Pons (tissue), 1 donor: ENCODE results near the gene NUDT21.
"Not testable (repeated sequence)": the region's sequence is repeated elsewhere in the genome, so short reads cannot be mapped to it uniquely, and the experiment has no call there.

Experiments used
- DNase-seq: peaks from one replicate; pipeline ENCODE4 v3.0.0-alpha.2; 2016; ENCODE audit warnings: low spot score

The NUDT21 gene

DNA sequence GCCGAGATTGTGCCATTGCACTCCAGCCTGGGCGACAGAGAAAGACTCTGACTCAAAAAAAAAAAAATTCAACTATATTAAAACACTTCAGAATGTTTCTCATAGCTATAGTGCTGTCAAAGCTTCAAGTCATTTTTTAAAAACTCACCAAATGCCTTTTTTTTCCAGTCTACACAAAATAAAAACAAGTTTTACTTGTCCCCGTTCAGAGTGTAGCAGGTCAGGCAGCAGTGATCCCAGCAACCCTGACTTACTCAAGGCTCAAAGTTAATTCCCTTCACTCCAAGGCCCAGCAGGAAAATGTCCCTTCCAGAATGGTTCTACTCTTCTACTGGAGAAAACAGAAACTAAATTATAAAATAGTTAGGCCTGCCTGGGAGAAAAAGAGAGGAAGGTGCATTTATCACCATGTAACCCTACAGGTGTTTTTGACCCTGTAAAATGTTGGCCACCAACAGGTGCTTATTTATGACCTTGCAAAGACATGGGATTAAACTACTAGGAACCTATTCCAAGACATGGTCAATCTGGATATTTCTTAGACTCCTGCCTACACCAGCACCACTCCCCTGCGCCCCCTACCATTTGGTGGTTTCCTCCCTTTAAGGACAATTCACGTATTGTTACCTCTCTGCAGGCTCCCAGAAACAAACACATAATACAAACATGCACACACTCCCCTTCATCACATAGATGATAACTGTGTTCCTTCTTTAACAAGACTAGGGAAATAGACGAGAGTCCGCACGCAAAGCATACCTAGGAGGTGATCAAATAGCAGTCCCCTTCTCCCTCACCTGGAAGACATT, 31.2 kb downstream of the NUDT21 start:
- no peak for DNase-seq

DNA sequence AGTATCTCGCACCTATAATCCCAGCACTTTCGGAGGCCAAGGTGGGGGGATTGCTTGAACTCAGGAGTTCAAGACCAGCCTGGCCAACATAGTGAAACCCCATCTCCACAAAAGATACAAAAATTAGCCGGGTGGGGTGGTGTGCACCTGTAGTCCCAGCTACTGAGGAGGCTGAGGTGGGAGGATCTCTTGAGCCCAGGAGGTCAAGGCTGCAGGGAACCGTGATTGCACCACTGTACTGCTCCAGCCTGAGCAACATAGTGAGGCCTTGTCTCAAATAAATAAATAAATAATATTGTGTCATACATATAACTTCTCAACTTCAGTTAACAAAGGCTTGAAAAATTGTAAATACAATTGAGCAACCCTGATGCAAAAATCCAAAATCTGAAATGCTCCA, 34.0 kb downstream of the NUDT21 start:
- no peak for DNase-seq

GRCh38 chr16:56415875-56416274, 35.3 kb downstream of the NUDT21 start:
- no peak for DNase-seq

GRCh38 chr16:56414366-56414765, 36.8 kb downstream of the NUDT21 start:
- DNase-seq = no peak

DNA sequence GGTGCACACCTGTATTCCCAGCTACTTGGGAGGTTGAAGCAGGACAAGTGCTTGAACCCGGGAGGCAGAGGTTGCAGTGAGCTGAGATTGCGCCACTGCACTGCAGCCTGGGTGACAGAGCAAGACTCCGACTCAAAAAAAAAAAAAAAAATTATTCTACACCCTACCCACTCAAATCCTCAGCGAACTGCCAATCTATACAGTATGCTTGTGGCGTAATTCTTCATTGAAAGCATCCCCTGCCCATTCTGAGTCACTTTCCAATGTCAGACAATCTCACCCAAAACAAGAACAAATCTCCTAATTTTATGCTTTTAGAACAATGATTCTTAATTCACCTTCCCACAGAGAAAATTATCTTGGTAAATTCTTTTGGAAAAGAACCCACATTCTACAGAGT, 37.8 kb downstream of the NUDT21 start:
- no peak for DNase-seq

- no peak for DNase-seq
These were observed 39.5 kb downstream of the NUDT21 start for GRCh38 chr16:56411624-56412023.

DNA sequence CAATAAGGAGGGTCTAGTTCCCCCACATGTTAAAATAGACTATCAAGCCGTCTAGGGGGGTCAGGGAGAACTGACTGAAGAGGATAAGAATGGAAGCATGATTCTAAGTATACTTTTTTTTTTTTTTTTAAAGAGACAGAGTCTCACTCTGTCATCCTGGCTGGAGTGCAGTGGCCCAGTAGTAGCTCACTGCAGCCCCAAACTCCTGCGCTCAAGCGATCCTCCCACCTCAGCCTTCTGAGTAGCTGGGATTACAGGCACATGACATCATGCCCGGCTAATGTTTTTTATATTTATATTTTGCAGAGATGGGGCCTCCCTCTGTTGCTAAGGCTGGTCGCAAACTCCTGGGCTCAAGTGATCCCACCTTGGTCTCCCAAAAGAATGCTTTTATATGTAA, 40.0 kb downstream of the NUDT21 start:
- DNase-seq = no peak

DNA sequence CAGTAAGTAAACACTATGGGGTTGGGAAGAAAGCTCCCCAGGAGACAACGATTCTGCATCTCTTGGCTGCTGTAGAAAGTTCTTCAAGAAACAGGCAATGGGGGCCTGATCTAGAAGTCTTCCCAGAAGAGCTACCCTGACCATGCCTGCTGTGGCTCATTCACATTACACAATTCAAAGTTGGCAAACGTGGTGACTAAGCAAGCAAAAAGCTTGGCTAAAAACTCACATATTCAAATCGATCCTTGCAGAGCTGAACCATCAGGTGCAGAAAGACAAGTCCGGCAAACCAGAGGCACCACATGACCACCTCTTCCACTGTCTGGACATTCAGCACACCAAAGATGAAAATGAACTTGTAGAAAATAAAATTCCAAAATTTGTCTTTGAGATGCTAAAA, 41.9 kb downstream of the NUDT21 start:
- no peak for DNase-seq

GRCh38 chr16:56408379-56409098, 42.6 kb downstream of the NUDT21 start:
- no peak for DNase-seq

DNA sequence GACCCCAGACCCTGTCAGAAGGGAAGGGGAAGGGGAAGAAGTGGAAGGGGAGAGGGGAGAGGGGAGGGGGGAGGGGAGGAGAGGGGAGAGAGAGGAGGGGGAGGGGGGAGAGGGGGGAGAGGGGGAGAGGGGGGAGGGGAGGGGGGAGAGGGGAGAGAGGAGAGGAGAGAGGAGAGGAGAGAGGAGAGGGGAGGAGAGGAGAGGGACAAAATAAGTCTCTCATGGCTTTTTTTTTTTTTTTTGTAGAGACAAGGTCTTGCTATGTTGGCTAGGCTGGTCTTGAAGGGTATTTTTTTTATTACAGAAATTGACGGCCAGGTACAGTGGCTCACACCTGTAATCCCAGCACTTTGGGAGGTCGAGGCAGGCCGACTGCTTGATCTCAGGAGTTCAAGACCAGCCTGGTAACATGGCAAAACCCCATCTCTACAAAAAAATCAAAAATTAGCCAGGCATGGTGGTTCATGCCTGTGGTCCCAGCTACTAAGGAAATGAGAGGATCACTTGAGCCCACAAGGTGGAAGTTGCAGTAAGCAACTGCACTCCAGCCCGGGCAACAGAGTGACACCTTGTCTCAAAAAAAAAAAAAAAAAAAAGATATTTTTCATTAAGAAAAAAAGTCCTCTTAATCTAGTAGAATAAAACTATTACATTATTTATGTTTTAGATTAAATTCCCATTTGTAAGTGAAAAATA, 45.0 kb downstream of the NUDT21 start:
- no peak for DNase-seq

GRCh38 chr16:56401482-56401881, 49.6 kb downstream of the NUDT21 start:
- no peak for DNase-seq

GRCh38 chr16:56400458-56400857, 50.7 kb downstream of the NUDT21 start:
- no peak for DNase-seq

DNA sequence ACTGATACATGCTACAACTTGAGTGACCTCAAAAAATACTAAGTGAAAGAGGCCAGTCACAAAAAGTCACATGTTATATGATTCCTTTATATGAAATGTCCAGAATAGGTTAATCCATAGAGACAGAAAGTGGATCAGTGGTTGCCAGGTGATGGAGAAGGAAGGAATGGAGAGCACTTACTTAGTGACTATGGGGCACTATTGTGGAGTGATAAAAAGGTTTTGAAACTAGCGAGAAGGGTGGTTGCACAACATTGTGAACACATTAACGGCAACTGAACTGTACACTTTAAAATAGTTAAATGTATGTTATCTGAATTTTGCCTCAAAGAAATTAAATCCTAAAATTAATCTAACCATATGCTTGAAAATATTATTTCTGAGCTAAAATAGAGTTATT, 51.6 kb downstream of the NUDT21 start:
- no peak for DNase-seq

- DNase-seq = no peak
These were observed 52.1 kb downstream of the NUDT21 start for GRCh38 chr16:56399047-56399446.

- not testable (repeated sequence) for DNase-seq
These were observed 54.4 kb downstream of the NUDT21 start for GRCh38 chr16:56396724-56397123.

- DNase-seq = no peak
These were observed 61.6 kb downstream of the NUDT21 start for GRCh38 chr16:56389554-56389953.

GRCh38 chr16:56388209-56388608, 62.9 kb downstream of the NUDT21 start:
- no peak for DNase-seq

- DNase-seq = no peak
These were observed 63.7 kb downstream of the NUDT21 start for GRCh38 chr16:56387396-56387795.

DNA sequence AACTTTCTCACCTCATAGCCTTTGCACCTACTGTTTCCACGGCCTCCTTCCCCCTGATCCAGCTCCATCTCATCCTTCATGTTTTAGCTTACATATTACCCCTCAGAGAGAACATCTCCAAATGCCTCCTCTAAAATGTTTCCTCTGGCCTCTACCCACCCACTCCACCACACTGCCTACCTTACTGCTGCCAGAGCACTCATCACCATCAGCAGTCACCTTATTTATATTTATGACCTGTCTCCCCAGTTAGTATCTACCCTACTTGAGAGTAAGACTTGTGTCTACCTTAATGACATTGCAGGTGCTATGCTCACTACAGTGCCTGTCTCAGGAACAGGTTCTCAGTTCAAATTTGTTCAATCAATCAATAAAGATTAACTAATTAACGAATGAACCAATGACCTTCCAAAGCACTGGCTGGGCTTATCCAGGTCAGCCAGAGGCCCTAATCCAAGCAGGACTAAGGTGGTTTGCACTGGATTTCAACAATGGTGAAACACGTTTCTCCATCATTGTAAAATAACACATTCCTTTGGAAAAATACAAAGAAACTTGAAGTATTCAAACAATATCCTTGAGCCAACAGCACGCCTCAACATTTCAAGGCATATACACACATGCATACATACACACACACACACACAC, 66.9 kb downstream of the NUDT21 start:
- DNase-seq = no peak

DNA sequence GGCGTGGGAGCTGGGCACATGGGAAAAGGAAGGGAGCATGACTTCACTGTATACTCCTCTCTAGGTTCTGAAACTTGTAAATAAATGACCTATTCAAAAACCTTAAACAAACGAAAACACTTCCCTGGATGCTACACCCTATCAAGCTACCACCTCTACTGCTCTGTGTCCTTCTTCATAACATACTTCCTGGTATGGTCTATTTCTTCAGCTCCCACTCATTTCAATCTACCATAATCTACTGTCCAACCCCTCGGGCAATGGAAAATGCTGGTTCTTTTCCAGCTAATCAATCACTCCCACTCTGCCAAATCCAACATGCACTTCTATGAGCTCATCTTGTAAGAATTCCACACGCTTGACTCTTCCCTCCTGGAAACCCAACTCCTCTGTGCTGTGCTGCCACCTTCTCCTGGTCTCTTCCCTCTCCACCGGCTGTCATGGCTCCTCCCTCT, 68.2 kb downstream of the NUDT21 start:
- DNase-seq = no peak

DNA sequence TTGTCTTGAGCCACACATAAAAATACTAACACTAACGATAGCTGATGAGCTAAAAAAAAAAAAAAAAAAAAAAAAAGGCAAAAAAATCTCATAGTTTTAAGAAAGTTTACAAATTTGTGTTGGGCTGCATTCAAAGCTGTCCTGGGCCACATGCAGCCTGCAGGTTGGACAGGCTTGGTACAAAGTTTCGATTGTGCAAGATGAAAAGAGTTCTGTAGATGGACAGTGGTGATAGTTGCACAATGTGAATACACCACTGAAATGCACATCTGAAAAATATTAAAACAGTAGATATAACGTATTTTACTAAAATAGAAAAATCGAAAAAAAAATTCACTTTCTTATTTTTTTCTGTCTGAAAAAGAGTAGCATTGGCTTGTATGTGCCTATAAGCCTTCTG, 68.7 kb downstream of the NUDT21 start:
- DNase-seq = no peak

GRCh38 chr16:56380778-56381485, 70.2 kb downstream of the NUDT21 start:
- DNase-seq = not testable (repeated sequence)
